Fibroblast of skin of back (primary cell): ENCODE data around the gene IST1. TPM values are rescaled to one million over a fixed set of nuclear protein-coding genes. Genes with fewer than 3 reads are reported as not detected.
"Not testable (repeated sequence)": the region's sequence is repeated elsewhere in the genome, so short reads cannot be mapped to it uniquely, and the experiment has no call there.

Source experiments
- DNase-seq: peaks from one replicate; pipeline ENCODE4 v3.0.0-alpha.2; 2013
- polyA plus RNA-seq, 2 experiments: library from polyadenylated mRNA; unstranded; fragments of 120-200 nt; gene quantifications; one replicate each; pipeline ENCODE4 v1.2.1, GENCODE V29; 2013; ENCODE audit not compliant: insufficient read length in 2 of 2

IST1 gene
- polyA plus RNA-seq (2013, experiment 1 of 2; ENCODE audit: insufficient read length): 129 TPM
- 118 TPM for polyA plus RNA-seq (2013, experiment 2 of 2; ENCODE audit: insufficient read length)

- peak; percentile 99 for DNase-seq
Measured at GRCh38 chr16:71894921-71895678, at the start of gene IST1. Gene IST1 (plus strand): TSS chr16:71895531. CDS start chr16:71915641, 20,110 bp downstream.

GRCh38 chr16:71845639-71846430 is 49.5 kb upstream of the IST1 start, which contains the start of gene ATXN1L:
Gene ATXN1L (plus strand): TSS chr16:71845976. CDS start chr16:71849741, 3,765 bp downstream.
- DNase-seq: peak; percentile 94

- peak; percentile 8 for DNase-seq
Measured at GRCh38 chr16:71846431-71846830, 48.9 kb upstream of the IST1 start.

GRCh38 chr16:71847096-71847495 is 48.2 kb upstream of the IST1 start:
- DNase-seq: no peak

DNA sequence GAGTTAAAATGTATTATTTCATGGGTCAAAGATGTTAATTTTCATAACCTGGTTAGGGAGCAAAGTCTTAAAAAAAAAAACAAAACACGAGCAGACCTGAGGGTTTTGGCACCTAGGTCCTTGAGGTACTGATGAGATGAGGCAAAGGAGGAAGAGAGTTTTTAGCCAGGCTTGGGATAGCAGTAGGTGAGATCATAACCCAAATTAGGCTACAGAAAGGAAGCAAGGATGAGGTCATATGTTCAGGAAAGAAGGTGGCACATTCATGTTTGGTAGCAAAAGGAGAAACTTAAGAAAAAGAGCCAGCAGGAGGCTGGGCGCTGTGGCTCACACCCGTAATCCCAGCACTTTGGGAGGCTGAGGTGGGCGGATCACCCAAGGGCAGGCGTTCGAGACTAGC is 46.7 kb upstream of the IST1 start:
- no peak for DNase-seq

DNA sequence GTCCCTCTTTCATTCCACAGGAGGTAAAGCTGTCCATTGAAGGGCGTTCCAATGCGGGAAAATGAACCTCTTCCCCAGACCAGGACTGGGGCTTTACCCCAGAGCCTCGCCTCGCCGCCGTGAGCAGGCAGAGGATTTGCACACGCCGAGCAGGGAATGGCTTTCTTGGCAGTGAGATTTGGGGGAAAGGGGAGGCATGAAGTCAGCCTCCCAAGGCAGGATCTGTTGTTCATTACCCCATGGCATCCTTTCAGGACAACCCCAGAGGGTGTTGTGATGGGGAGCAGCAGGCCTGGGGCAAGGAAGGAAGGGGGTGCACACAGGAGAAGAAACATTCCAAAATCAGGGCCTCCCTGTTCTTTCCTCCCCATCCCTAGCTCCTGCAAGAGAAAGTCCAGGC is 43.6 kb upstream of the IST1 start:
- no peak for DNase-seq

DNA sequence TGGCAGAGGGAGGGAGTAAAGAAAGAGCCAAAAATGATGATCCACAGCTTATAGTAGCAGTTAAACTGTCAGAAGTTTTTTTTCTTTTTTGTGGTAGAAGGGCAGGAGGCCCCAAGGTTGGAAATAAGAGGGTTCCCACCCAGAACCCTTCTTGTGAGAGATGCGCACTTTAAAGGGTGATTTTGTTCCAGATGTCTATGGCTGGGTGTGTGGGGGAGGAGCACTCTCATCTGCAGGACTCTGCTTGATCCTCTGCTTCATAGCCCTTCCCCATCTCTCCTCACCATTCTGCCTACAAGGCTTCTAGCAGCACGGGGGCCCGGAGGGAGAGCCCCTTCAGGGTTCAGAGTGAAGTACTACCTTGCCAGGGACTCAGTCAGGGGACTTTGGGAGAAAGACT is 43.2 kb upstream of the IST1 start:
- no peak for DNase-seq

DNA sequence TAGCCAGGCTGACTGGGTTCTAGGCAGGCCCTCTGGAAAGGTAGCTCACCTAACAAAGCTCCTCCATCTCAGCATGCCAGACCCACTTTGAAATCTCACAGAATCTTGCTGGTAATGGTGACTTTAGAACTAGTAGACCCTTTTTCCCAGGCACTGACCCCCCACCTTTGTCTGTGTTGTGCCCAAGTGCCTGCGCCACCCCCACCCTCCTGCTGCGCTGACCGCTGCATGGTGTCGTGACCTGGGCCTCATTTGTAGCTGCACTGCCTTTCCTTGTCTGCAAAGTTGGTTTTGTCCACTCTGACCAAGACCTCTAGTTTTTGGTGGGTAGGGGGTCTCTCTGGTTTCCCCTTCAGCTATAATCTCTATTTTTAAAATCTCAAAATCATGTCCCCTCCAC is 42.8 kb upstream of the IST1 start:
- no peak for DNase-seq

DNA sequence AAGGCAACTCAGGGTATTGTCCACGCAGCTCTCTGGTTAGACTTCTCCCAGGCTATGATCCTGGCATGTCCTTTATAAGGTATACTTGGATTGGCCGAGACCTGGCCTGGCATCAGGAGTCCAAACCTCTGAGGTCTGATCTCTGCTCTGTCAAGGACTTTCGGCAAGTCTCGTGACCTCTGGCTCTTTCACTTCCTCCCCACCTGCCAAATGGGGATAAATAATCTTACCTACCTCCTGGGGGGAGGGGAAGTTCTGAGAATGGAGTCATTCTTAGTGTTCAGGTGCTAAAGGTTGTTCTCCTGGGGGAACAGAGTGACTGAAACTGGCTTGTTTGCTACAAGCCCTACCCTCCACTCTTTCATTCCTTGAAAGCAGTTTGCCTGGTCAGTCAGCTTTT is 41.9 kb upstream of the IST1 start:
- DNase-seq: no peak

DNA sequence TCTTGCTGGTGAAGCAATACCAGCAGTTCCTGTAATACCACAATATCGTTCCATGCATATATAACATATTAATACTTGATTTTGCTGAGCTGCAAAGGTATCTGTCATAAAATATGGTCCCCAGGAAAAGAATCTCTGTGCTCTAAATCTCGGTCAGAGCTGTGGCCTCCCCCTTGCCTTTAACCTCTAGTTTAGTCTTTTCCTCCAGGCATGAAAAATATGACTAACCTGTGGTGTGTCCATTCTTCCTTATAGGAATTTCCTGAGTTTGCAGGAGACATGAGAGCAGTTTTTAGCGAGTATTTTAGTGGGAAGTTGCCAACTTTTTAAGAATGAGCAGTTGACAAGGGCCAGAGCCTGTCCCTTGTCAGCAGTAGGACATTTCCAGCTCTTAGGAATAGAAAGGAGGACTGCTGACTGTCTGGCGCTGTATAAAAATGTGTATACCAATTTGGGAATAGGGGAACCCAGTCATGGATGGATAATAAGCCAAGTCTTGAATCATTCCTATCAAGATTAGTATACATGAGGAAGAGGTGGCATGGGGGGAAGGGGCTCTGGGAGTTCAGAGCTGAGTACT is 40.9 kb upstream of the IST1 start:
- no peak for DNase-seq

DNA sequence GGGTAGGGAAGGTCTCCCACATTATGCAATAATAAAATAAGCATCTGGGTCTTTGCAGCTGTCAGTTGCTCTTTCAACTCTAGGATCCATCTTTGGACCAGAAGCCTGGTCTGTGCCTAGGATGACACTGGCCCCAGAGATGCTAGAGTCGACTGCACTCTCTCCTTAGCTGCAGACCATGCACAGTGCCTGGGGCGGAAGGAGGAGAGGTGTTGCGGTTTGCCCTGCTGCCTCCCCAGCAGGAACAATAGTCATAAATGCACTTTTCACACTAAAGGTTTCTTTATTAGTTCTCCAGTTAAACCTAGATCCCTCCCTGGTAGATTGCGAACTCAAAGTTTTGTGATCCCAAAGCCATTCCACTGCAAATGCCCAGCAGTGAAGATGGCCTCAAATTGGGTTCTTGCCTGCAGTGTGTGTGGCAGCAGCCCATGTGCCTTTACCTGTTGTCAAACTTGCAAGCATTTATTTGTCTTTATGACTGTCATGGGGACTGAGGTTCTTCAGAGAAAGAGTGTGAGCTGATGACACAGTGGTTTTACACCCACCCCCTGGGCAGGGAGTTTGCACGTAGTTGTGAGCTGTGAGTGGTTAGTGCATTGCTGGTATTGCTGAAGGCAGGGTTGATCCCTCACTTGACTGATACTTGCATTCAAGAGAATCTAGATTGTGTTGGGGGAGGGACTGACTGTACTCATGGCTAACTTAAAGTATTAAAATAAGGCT is 39.2 kb upstream of the IST1 start:
- no peak for DNase-seq

DNA sequence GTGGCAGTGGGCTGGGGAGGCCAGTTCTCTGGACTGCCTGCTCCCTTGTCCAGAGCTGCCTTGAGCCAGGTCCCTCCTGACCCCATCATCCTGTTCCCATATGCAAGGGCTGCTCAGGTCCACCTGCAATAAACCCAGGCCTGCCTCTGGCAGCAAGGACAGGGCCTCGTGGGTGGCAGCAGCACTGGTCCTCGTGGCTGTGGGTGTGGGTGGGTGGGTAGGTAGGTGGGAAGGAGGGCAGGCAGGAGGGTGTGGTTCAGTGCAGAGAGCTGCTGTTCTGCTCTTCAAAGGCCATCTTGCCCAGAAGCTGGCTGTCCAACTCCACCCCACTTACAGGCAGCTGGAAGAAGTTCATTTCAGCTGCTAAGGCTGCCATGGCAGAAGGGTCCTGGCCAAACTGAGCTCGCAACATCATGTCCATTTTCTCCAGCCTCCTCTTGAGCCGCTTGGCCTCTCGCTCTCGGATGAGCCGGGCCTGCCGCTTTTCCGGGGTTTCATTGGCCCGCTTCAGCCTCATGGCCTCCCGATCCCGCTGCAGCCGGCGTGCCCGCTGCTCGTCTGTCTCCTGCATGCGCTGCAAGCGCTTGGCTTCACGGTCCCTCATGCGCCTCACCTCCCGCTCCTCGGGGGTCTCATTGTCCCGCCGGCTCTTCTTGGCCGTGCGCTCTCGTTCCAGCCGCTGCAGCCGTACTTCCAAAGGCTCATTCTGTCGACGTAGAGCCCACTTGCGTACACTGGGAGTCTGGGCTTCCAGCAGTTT is 35.4 kb upstream of the IST1 start:
- no peak for DNase-seq

DNA sequence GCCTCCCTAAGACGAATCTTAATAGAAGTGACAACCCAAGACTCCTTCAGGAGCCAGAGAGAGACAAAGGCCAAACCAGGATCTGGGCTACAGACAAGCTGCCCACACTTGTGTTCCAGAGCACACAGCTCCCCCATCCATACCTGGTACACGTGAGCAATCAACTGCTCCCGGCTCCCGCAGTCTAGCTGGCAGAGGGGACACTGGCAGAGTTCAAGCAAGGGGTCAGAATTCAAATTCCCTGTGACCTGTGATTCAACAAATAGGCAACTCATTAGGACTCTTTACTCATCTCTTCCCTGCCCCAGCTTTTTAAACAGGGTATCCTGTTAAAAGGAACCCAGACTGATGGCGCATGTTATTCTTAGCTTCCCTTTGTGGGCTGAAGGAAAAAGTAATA is 31.3 kb upstream of the IST1 start:
- no peak for DNase-seq

DNA sequence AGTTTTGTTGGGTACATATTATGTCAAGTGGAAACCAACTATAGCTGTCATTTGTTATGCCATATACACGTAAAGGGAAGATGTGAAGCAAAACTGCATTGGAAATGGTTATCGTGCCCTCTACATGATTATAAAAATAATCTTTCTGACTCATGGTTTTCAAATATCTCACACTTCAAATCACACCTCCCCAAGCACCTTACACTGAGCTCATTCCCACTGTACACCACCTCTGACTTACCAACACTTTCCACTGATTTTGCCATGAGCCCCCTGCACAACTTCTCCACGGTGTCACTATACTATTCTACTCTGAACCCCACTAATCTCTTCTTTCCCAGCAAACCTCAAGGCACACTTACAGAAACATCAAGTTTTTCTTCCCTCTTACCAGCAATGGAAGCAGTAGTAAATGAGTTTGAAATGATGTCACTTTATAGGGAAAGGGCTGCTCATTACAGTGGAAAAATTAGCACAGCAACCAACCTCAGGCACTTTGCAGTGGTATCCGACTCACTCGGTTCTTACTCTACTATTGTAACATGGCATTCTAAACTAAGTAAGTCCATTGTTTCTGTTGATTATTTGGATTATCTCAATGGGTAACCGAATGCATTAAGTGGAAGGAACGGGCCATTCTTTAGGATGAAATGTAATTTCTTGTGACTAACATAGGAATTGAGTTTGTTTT is 30.0 kb upstream of the IST1 start:
- no peak for DNase-seq

GRCh38 chr16:71867175-71867574 is 28.2 kb upstream of the IST1 start:
- DNase-seq: not testable (repeated sequence)

DNA sequence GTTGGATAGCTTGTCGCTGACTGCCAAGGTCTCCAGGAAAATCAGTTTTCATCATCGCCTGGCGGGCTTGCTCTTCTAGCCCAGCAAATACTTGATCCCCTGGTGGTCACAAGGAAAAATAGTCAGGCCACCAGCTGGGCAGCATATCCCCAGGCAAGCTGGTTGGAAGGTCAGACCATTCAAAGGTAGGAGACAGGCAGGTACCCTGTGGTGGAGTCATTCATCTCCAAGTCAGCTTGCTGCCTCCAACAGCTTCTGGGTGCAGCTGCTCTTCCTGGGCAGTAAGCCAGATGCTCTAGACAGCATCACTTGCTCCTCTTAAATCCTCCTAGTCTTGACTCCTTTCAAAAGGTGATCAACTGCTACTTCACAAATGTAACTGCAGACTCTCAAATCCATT is 27.4 kb upstream of the IST1 start:
- no peak for DNase-seq

GRCh38 chr16:71869089-71869488 is 26.2 kb upstream of the IST1 start:
- DNase-seq: no peak

- no peak for DNase-seq
Measured at GRCh38 chr16:71870818-71871217, 24.5 kb upstream of the IST1 start.

GRCh38 chr16:71873199-71873598 is 22.1 kb upstream of the IST1 start:
- no peak for DNase-seq

- no peak for DNase-seq
Measured at GRCh38 chr16:71878911-71879310, 16.4 kb upstream of the IST1 start.

DNA sequence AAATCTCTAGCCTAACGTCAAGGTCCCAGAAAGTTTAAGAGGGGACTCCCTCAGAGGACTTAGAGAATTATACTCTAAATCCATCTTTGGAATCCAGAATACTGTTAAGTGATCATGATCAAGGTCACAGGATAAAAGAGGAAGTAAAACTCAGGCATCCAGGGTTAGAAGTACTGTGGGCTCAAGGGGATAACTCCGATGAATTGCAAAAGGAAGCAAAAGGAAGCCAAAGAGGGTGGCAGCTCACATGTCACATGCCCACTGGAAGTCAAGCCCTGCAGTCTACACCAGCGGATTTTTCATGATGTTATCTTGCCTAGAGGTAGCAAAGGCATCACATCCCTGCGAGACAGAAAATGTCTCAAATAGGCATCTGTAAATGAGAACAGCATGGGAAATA is 15.2 kb upstream of the IST1 start:
- DNase-seq: no peak
